ENCODE data around the gene KRTAP1-4.
A peak's percentile ranks its signal among the peaks of the same experiment; 100 is the strongest.

GRCh38 chr17:41013606-41014005 is 16.4 kb downstream of the KRTAP1-4 start:
- TF ChIP-seq CTCF (tag by site-specific recombination; IDR thresholded peaks at IDR 0.05), result no peak
- TF ChIP-seq ZNF175 (tag by site-specific recombination; IDR thresholded peaks at IDR 0.05), result no peak
- TF ChIP-seq ZBTB26 (tag by site-specific recombination; optimal IDR thresholded peaks at IDR 0.05), result no peak
- no peak for TF ChIP-seq ZNF530 (tag by site-specific recombination; IDR thresholded peaks at IDR 0.05; ENCODE audit: low read depth)
- TF ChIP-seq ZFP3 (tag by site-specific recombination; IDR thresholded peaks at IDR 0.05; ENCODE audit: low read depth), result no peak
- TF ChIP-seq ZNF416 (tag by site-specific recombination; IDR thresholded peaks at IDR 0.05), result no peak
- TF ChIP-seq ZFP37 (tag by site-specific recombination; IDR thresholded peaks at IDR 0.05), result peak; percentile 76; the same call in 1 of the 2 replicates
- TF ChIP-seq ZNF274 (IDR thresholded peaks at IDR 0.05; ENCODE audit: low read length), result no peak
- no peak for TF ChIP-seq ZNF274 (tag by site-specific recombination; IDR thresholded peaks at IDR 0.05; ENCODE audit: borderline replicate concordance)
- no peak for TF ChIP-seq ZNF146 (tag by site-specific recombination; IDR thresholded peaks at IDR 0.05)
- no peak for TF ChIP-seq ZNF747 (tag by site-specific recombination; IDR thresholded peaks at IDR 0.05)
- TF ChIP-seq ZNF24 (tag by site-specific recombination; IDR thresholded peaks at IDR 0.05), result no peak
- TF ChIP-seq PBX3 (CRISPR knock-in tag; IDR thresholded peaks at IDR 0.05), result no peak
- no peak for TF ChIP-seq ZFP41 (tag by site-specific recombination; IDR thresholded peaks at IDR 0.05; ENCODE audit: borderline replicate concordance)
- no peak for TF ChIP-seq ZBTB7A (tag by site-specific recombination; IDR thresholded peaks at IDR 0.05; ENCODE audit: low read depth)

Measured in HEK293 (cell line).